ENCODE data around the gene GSK3B. TPM values are rescaled to one million over a fixed set of nuclear protein-coding genes. Genes with fewer than 3 reads are reported as not detected.

Gene GSK3B
- total RNA-seq, 1 donor from 2014 or later, result 88.6 TPM

DNA sequence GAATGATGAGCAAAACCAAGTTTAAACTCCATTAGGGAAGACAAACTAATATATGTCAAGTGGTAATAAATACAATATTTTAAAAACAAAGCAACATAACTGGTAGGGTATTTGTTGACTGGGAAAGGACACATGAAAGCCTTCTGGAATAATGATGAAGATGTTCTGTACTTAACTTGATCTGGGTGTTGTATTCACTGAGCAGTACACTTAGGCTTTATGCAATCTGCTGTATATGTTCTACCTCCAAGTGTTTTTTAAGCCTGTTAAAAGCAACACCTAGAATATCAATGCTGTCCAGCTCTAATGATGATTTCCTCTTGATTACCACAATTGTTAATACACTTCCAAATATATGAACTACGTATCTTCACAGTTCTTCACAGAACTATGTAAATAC, 46.6 kb downstream of the GSK3B start:
- no peak for TF ChIP-seq CTCF (IDR thresholded peaks at IDR 0.05)
- TF ChIP-seq EZH2 (IDR thresholded peaks at IDR 0.05), result no peak
- no peak for TF ChIP-seq EZH2phosphoT487 (IDR thresholded peaks at IDR 0.05)
- no peak overlapping the region for H3K4me2 ChIP-seq
- no peak overlapping the region for H3K9ac ChIP-seq
- H3K4me3 ChIP-seq, result no peak overlapping the region
- Mint-ChIP-seq H3K36me3 (peaks cover 63% of the 10 kb centered on the region), H3K4me1 (no peaks in the 10 kb centered on the region), H3K9me3 (peaks cover 74% of the 10 kb centered on the region), H3K4me3 (no peak overlapping the region), H3K27ac (no peak overlapping the region), H3K27me3 (ENCODE audit: insufficient read depth, low read depth) (peaks cover 2% of the 10 kb centered on the region)
- no peak for DNase-seq (ENCODE audit: low spot score)
- no peaks in the 10 kb centered on the region for H3K9me3 ChIP-seq (ENCODE audit: low read depth)
- peaks cover 3% of the 10 kb centered on the region for H3F3A ChIP-seq (ENCODE audit: low read depth)
- peaks cover 16% of the 10 kb centered on the region for H3K4me1 ChIP-seq
- H3K79me2 ChIP-seq (ENCODE audit: low read depth), result peaks cover 100% of the 10 kb centered on the region
- no peak overlapping the region for H2AFZ ChIP-seq (replicated peaks)
- H3K27me3 ChIP-seq, result no peaks in the 10 kb centered on the region
- H4K20me1 ChIP-seq (ENCODE audit: low read depth), result peaks cover 48% of the 10 kb centered on the region
- H3K27ac ChIP-seq, result no peak overlapping the region
- H3K36me3 ChIP-seq, result peaks cover 3% of the 10 kb centered on the region

DNA sequence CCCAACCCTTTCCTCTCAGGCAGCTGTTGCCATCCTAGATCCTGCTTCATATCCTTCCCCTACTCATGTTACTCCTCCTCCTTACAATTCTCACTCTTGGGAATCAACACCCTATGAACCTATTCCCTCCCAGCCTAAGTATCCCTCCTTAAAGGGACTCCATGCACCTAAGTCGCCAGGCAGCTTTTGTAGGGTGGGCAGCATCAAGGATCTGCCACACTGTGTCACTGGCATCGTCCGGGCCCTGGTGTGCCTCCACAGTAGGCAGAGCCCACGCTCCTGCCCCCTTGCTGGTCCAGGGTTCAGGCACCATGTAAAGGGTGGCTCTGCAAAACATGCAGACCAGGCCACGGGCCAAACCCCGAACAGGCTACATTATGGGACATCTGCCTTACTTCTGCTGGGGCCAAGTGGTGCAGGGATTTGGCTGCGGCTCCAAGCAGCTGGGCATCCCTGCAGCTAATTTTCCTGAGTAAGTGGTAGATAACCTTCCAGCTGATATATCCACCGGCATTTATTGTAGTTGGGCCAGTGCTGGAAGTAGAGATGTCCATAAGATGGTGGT, 53.4 kb downstream of the GSK3B start:
- peak; percentile 15 for DNase-seq (ENCODE audit: low spot score)
- Histone ChIP-seq H4K20me1 (ENCODE audit: low read depth) (peaks cover 59% of the 10 kb centered on the region), H3K4me1 (peaks cover 42% of the 10 kb centered on the region), H3K4me3 (peak overlapping the region; percentile 38), H3K9ac (no peak overlapping the region), H3K36me3 (no peaks in the 10 kb centered on the region), H3K9me3 (ENCODE audit: low read depth) (no peaks in the 10 kb centered on the region), H3K27ac (peak overlapping the region; percentile 69), H3K27me3 (no peaks in the 10 kb centered on the region), H3K79me2 (ENCODE audit: low read depth) (peaks cover 99% of the 10 kb centered on the region), H2AFZ (replicated peaks) (no peak overlapping the region), H3F3A (ENCODE audit: low read depth) (peaks cover 36% of the 10 kb centered on the region), H3K4me2 (peak overlapping the region; percentile 72)
- no peaks in the 10 kb centered on the region for H3K4me1 Mint-ChIP-seq
- no peak overlapping the region for H3K4me3 Mint-ChIP-seq
- peaks cover 11% of the 10 kb centered on the region for H3K27me3 Mint-ChIP-seq (ENCODE audit: insufficient read depth, low read depth)
- TF ChIP-seq EZH2phosphoT487 (IDR thresholded peaks at IDR 0.05) (no peak), EZH2 (IDR thresholded peaks at IDR 0.05) (no peak), CTCF (IDR thresholded peaks at IDR 0.05) (no peak)
- H3K9me3 Mint-ChIP-seq, result peaks cover 84% of the 10 kb centered on the region
- H3K36me3 Mint-ChIP-seq, result peaks cover 71% of the 10 kb centered on the region
- H3K27ac Mint-ChIP-seq, result no peak overlapping the region

DNA sequence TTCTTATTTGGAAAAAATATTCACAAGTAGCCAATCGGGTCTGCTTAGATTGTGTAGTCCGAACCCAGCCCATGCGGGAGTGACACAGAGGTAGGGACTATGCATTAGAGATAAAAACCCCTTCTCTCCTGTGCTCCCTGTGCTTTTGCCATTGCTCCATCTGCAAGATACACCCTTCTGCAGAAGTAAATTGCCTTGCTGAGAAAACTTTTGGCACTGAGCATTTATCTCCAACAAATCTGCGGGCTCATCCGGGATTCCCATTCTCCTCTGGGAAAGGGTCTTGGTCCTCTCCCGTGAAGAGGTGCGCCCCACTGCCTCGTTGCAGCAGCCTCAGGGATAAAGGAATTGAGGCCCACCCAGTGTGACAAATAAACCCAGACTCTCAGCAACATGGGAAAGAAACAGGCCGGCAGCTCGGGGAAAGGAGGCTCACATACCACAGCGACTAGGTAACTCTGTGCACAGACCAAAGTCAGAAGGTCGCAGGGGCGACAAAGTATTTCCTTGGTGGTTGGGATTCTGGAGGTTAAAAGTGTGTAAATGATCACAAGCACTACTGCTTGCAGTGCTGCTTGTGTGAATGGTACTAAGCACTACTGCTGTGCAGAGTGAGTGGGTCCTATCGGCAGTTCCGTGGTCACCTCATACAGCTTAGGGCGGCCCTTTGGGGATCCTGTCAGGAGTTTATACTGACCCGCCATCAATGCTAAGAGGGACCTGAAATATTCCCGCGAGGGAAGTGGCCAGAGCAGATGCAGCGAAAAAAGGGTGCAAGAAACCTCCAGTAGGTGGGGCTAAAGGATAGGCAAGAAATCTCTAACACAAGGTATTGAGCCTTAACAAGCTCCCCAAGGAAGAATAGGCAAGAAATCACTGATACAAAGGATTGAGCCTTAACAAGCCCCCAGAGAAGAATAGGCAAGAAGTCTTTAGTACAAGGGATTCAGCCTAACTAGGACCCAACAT, 54.3 kb downstream of the GSK3B start:
- H3K4me1 ChIP-seq, result peaks cover 42% of the 10 kb centered on the region
- peak overlapping the region; percentile 69 for H3K27ac ChIP-seq
- Mint-ChIP-seq H3K27me3 (ENCODE audit: insufficient read depth, low read depth) (peaks cover 10% of the 10 kb centered on the region), H3K4me1 (no peaks in the 10 kb centered on the region), H3K27ac (no peak overlapping the region), H3K9me3 (peaks cover 80% of the 10 kb centered on the region), H3K36me3 (peaks cover 64% of the 10 kb centered on the region), H3K4me3 (no peak overlapping the region)
- H4K20me1 ChIP-seq (ENCODE audit: low read depth), result peaks cover 64% of the 10 kb centered on the region
- H3F3A ChIP-seq (ENCODE audit: low read depth), result peaks cover 36% of the 10 kb centered on the region
- no peaks in the 10 kb centered on the region for H3K9me3 ChIP-seq (ENCODE audit: low read depth)
- H2AFZ ChIP-seq (replicated peaks), result no peak overlapping the region
- H3K4me3 ChIP-seq, result peak overlapping the region; percentile 38
- DNase-seq (ENCODE audit: low spot score), result peak; percentile 88
- no peaks in the 10 kb centered on the region for H3K36me3 ChIP-seq
- H3K4me2 ChIP-seq, result peak overlapping the region; percentile 72
- no peak for TF ChIP-seq EZH2 (IDR thresholded peaks at IDR 0.05)
- TF ChIP-seq CTCF (IDR thresholded peaks at IDR 0.05), result peak; percentile 83
- no peak for TF ChIP-seq EZH2phosphoT487 (IDR thresholded peaks at IDR 0.05)
- H3K27me3 ChIP-seq, result no peaks in the 10 kb centered on the region
- H3K9ac ChIP-seq, result no peak overlapping the region
- H3K79me2 ChIP-seq (ENCODE audit: low read depth), result peaks cover 99% of the 10 kb centered on the region

Data from neural progenitor cell (in vitro differentiated cells).